ENCODE data around the gene SAXO1.

SAXO1 gene

DNA sequence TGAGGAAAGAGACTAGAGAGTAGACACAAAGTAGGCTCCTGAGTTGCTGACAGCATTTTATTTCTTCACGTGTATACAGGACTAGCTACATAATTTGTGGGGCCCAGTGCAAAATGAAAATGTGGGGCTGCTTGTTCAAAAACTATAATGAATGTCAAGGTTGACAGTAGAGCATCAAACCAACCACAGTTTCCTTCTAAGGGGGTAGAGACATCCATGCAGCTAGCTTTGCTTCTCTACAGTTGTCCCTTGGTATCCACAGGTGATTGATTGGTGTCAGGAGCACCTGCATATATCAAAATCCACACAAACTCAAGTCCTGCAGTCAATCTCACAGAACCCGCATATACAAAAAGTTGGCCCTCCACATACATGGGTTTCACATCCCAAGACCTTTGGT is 129.6 kb downstream of the SAXO1 start:
- H3K4me1 Mint-ChIP-seq = no peaks in the 10 kb centered on the region
- no peak for ATAC-seq
- H3K27me3 Mint-ChIP-seq = no peaks in the 10 kb centered on the region
- no peaks in the 10 kb centered on the region for H3K36me3 Mint-ChIP-seq (ENCODE audit: low read depth)
- peaks cover 15% of the 10 kb centered on the region for H3K9me3 Mint-ChIP-seq
- no peak for DNase-seq
- no peak overlapping the region for H3K27ac Mint-ChIP-seq
- H3K4me3 Mint-ChIP-seq = no peak overlapping the region

GRCh38 chr9:18896531-18897179 is 136.4 kb downstream of the SAXO1 start:
- no peak overlapping the region for H3K4me3 Mint-ChIP-seq
- no peak overlapping the region for H3K27ac Mint-ChIP-seq
- H3K9me3 Mint-ChIP-seq = peaks cover 22% of the 10 kb centered on the region
- no peaks in the 10 kb centered on the region for H3K27me3 Mint-ChIP-seq
- no peaks in the 10 kb centered on the region for H3K4me1 Mint-ChIP-seq
- no peaks in the 10 kb centered on the region for H3K36me3 Mint-ChIP-seq (ENCODE audit: low read depth)
- DNase-seq (no peak), ATAC-seq (peak; percentile 54)

GRCh38 chr9:18896004-18896403 is 137.0 kb downstream of the SAXO1 start:
- DNase-seq (no peak), ATAC-seq (no peak)
- H3K9me3 Mint-ChIP-seq = peaks cover 22% of the 10 kb centered on the region
- H3K27me3 Mint-ChIP-seq = no peaks in the 10 kb centered on the region
- no peak overlapping the region for H3K27ac Mint-ChIP-seq
- H3K4me3 Mint-ChIP-seq = no peak overlapping the region
- no peaks in the 10 kb centered on the region for H3K4me1 Mint-ChIP-seq
- no peaks in the 10 kb centered on the region for H3K36me3 Mint-ChIP-seq (ENCODE audit: low read depth)

DNA sequence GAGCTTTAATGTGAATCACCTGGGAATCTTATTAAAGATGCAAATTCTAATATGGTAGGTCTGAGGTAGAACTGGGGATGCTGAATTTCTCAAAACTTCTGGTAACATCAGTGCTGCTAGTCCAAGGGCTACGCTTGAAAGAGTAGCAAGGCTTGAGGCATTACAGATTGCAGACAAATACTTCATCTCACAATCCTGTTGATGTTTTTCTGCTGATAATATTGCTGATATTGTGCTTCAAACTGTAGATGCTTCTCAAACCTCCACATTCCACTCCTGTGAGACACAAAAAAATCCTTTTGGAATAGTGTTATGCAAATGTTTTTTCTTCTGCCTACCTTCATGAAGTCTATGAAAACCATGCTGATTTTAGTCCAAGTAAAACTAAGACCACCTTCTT is 139.5 kb downstream of the SAXO1 start:
- Mint-ChIP-seq H3K36me3 (ENCODE audit: low read depth) (no peaks in the 10 kb centered on the region), H3K4me1 (no peaks in the 10 kb centered on the region), H3K4me3 (no peak overlapping the region), H3K27ac (no peak overlapping the region), H3K9me3 (peaks cover 16% of the 10 kb centered on the region), H3K27me3 (no peaks in the 10 kb centered on the region)
- ATAC-seq (no peak), DNase-seq (no peak)

DNA sequence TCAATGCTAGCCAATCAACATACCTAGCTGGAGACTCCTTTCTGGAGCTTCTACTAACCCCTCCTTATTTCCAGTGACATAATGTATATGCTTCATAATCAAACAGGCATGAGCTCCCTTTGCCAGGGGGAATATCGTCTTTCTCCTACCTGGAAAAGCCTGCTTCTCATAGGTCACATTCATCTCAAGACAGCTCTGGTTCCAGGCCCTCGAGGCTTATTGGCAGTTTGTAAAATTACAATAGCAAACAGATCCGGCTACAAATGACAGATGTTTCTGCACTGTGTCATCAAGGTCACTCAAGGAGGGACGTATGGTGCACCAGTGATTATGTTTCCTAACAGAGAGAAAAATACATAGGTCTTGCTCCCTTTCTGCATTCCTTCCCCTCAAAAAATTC is 140.0 kb downstream of the SAXO1 start:
- H3K4me1 Mint-ChIP-seq = no peaks in the 10 kb centered on the region
- H3K4me3 Mint-ChIP-seq = no peak overlapping the region
- H3K27ac Mint-ChIP-seq = no peak overlapping the region
- H3K27me3 Mint-ChIP-seq = no peaks in the 10 kb centered on the region
- DNase-seq (no peak), ATAC-seq (no peak)
- no peaks in the 10 kb centered on the region for H3K36me3 Mint-ChIP-seq (ENCODE audit: low read depth)
- peaks cover 16% of the 10 kb centered on the region for H3K9me3 Mint-ChIP-seq

DNA sequence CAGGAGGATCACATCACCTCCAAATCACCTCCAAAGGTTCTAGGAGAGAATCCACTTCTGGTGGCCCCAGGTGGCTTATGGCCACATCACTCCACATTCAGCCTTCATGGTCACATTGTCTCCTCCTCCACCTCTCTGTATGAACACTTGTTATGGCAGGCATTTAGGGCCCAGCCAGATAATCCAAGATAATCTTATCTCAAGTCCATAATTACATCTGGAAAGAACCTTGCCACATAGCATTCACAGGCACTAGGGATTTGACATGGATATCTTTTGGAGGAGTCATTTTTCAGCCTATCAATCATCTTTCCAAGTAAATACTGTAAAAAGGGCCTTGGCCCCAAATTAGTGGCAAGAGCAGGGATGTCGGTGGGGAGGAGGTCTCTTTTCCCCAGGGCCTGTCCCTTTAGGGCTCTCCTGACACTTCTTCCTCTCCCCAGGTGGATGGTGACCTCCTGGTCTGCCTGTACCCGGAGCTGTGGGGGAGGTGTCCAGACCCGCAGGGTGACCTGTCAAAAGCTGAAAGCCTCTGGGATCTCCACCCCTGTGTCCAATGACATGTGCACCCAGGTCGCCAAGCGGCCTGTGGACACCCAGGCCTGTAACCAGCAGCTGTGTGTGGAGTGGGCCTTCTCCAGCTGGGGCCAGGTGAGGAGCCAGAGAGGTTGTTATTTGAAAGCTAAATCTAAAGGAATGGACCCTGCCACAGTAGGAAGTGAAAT is 140.9 kb downstream of the SAXO1 start:
- H3K36me3 Mint-ChIP-seq (ENCODE audit: low read depth) = no peaks in the 10 kb centered on the region
- no peak overlapping the region for H3K27ac Mint-ChIP-seq
- ATAC-seq = no peak
- H3K27me3 Mint-ChIP-seq = no peaks in the 10 kb centered on the region
- peaks cover 16% of the 10 kb centered on the region for H3K9me3 Mint-ChIP-seq
- H3K4me3 Mint-ChIP-seq = no peak overlapping the region
- no peak for DNase-seq
- H3K4me1 Mint-ChIP-seq = no peaks in the 10 kb centered on the region

DNA sequence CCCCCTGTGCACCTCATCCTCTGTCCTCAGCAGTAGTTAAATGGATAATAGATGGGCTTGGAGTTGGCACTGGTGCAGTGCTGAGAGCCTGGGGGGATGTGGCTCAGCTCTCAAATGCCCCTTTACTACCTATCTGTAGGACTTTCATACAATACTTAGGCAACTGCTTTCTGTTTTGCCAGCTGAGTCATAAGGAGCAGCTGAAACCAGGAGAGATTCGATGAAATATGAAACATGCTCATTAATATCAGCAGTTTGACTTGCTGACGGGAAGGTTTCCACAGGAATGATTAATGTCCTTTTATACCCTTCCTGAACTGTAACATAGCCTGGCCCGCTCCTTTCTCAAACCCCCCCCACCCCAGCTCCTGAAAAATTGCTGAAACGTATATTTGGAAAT is 142.6 kb downstream of the SAXO1 start:
- Mint-ChIP-seq H3K9me3 (peaks cover 8% of the 10 kb centered on the region), H3K4me1 (no peaks in the 10 kb centered on the region), H3K4me3 (no peak overlapping the region), H3K36me3 (ENCODE audit: low read depth) (no peaks in the 10 kb centered on the region), H3K27me3 (no peaks in the 10 kb centered on the region), H3K27ac (no peak overlapping the region)
- no peak for ATAC-seq
- no peak for DNase-seq

- DNase-seq (no peak), ATAC-seq (no peak)
- Mint-ChIP-seq H3K36me3 (ENCODE audit: low read depth) (no peaks in the 10 kb centered on the region), H3K9me3 (peaks cover 4% of the 10 kb centered on the region), H3K4me3 (no peak overlapping the region), H3K27me3 (no peaks in the 10 kb centered on the region), H3K4me1 (no peaks in the 10 kb centered on the region), H3K27ac (no peak overlapping the region)
Observed at GRCh38 chr9:18889550-18889949, 143.5 kb downstream of the SAXO1 start.

GRCh38 chr9:18888290-18888689 is 144.7 kb downstream of the SAXO1 start:
- Mint-ChIP-seq H3K4me1 (no peaks in the 10 kb centered on the region), H3K4me3 (no peak overlapping the region), H3K9me3 (no peaks in the 10 kb centered on the region), H3K36me3 (ENCODE audit: low read depth) (no peaks in the 10 kb centered on the region), H3K27me3 (no peaks in the 10 kb centered on the region), H3K27ac (no peak overlapping the region)
- DNase-seq (no peak), ATAC-seq (no peak)

DNA sequence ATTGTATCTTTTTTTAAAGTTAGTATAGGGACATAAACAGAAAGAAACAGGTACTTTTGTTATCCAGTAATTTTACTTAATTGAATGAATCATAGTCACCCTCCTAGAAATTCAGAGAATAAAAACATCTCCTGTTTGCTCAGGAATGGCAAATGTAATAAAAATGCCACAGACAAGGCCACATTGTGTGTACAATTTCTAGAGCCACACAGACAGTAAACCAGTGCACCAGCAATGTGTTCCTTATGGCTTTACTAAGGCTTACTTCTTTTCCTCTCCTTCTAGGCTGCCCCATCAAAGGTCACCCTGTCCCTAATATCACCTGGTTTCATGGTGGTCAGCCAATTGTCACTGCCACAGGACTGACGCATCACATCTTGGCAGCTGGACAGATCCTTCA is 145.5 kb downstream of the SAXO1 start:
- Mint-ChIP-seq H3K27me3 (no peaks in the 10 kb centered on the region), H3K4me3 (no peak overlapping the region), H3K36me3 (ENCODE audit: low read depth) (no peaks in the 10 kb centered on the region), H3K9me3 (no peaks in the 10 kb centered on the region), H3K27ac (no peak overlapping the region), H3K4me1 (no peaks in the 10 kb centered on the region)
- ATAC-seq (no peak), DNase-seq (no peak)

- ATAC-seq = no peak
- no peak for DNase-seq
- H3K4me1 Mint-ChIP-seq = no peaks in the 10 kb centered on the region
- H3K4me3 Mint-ChIP-seq = no peak overlapping the region
- H3K36me3 Mint-ChIP-seq (ENCODE audit: low read depth) = no peaks in the 10 kb centered on the region
- H3K9me3 Mint-ChIP-seq = no peaks in the 10 kb centered on the region
- no peak overlapping the region for H3K27ac Mint-ChIP-seq
- peaks cover 5% of the 10 kb centered on the region for H3K27me3 Mint-ChIP-seq
Observed at GRCh38 chr9:18881758-18882157, 151.3 kb downstream of the SAXO1 start.

- Mint-ChIP-seq H3K4me3 (no peak overlapping the region), H3K27me3 (peaks cover 11% of the 10 kb centered on the region), H3K4me1 (no peaks in the 10 kb centered on the region), H3K9me3 (no peaks in the 10 kb centered on the region), H3K27ac (no peak overlapping the region), H3K36me3 (ENCODE audit: low read depth) (no peaks in the 10 kb centered on the region)
- ATAC-seq (no peak), DNase-seq (no peak)
Observed at GRCh38 chr9:18877984-18878383, 155.0 kb downstream of the SAXO1 start.

Measured in activated naive CD8-positive, alpha-beta T cell treated with anti-CD3 and anti-CD28 coated beads, Interleukin-2, amount 50 U/mL, for 24 hours (primary cell).